Ovary (tissue), 9 donors: ENCODE results near the gene FBN1. TPM values are rescaled to one million over a fixed set of nuclear protein-coding genes. Genes with fewer than 3 reads are reported as not detected.

Experiments
- DNase-seq, 5 donors: peaks; one replicate each; pipeline ENCODE4 v3.0.0-alpha.2; 2019 to 2020
- H3K27ac ChIP-seq, 2 donors: fragments of 200-600 bp; one replicate each; pipeline versions ENCODE4 v1.5.1 to v1.8.0; 2019 to 2022
- H3K27me3 ChIP-seq: fragments of 200-600 bp; one replicate; pipeline ENCODE4 v1.8.0; 2022
- H3K36me3 ChIP-seq: fragments of 200-600 bp; sonication (generic); one replicate; pipeline ENCODE4 v1.5.1; 2019
- H3K4me1 ChIP-seq: one replicate; pipeline ENCODE4 v1.8.1; 2013; ENCODE audit warnings: mild to moderate bottlenecking, moderate library complexity; ENCODE audit not compliant: insufficient read depth
- H3K4me3 ChIP-seq: fragments of 200-600 bp; sonication (generic); one replicate; pipeline ENCODE4 v1.5.1; 2017
- H3K9me3 ChIP-seq, 2 donors: fragments of 200-600 bp in 1 of 2; sonication (generic) in 1 of 2; one replicate each; pipeline versions ENCODE4 v1.5.1 to v1.8.1; 2013 to 2019; ENCODE audit warnings: mild to moderate bottlenecking in 1 of 2, moderate library complexity in 1 of 2
- EP300 ChIP-seq: sonication (generic); formaldehyde crosslinking; IDR thresholded peaks from one replicate; pipeline ENCODE4 v1.6.1; 2017; ENCODE audit warnings: antibody characterized with exemption
- POLR2A ChIP-seq: fragments of 450-650 bp; IDR thresholded peaks from one replicate; pipeline ENCODE4 v1.6.1; 2017; ENCODE audit warnings: antibody characterized with exemption, mild to moderate bottlenecking, moderate library complexity
- WGBS, 3 donors: extraction: QIAGEN DNeasy Blood & Tissue Kit in 1 of 3; methylation state at CpG; one replicate each; pipeline versions ENCODE4 v1.1.5 to v1.1.7; 2013 to 2017; 5-methylcytosine and 5-hydroxymethylcytosine counted together
- intact Hi-C, 4 donors: fragments of 100-400 bp; cut with DNase I; formaldehyde crosslinking; loops; one replicate each; pipeline versions ENCODE4 v1.11.0 to v1.15.1; 2022 to 2023
- polyA plus RNA-seq, 2 donors: library from polyadenylated mRNA; stranded (reverse); fragments of 200-250 nt in 1 of 2; fragments of 350-450 nt in 1 of 2; fragmentation: Illumina TruSeq in 1 of 2; extraction: RNeasy Lipid Tissue Mini Kit (QIAGEN cat#74804) in 1 of 2; gene quantifications; one replicate each; pipeline ENCODE4 v1.2.3, GENCODE V29; 2013 to 2014
- total RNA-seq, 7 donors: library from RNA; depleted of rRNA in 2 of 7; stranded (reverse); fragments of >200 nt in 2 of 7; fragmentation: NEBNext Ultra II Directional in 3 of 7; extraction: Animal tissue kit (Norgen Biotek cat#: 25700) in 3 of 7; gene quantifications; one replicate each; pipeline versions ENCODE4 v1.1.0 to v1.2.4, GENCODE V29; 2016 to 2023
- TF ChIP-seq, protein P1 (sequence below), 3 donors: fragments of 450-650 bp in 2 of 3; fragments of 200-600 bp in 1 of 3; IDR thresholded peaks; one replicate each; pipeline versions ENCODE4 v1.5.1 to v1.8.0; 2016 to 2022; ENCODE audit warnings: antibody characterized with exemption in 3 of 3, mild to moderate bottlenecking in 1 of 3
- donor health status: DM: no; HTN: no; CAD: no; lungs with moderate emphysema.
- donor health status: DM: no; HTN: no; CAD: no.
- donor health status: Bipolar disorder and iron deficiency.
- donor health status: DM: yes; HTN: yes; CAD: no.
- donor health status: DM: no; HTN: no; CAD: no.
- donor health status: DM: yes; HTN: yes; CAD: no.

FBN1 gene
- total and polyA plus RNA-seq, 9 donors: 62.5 to 159 (median 97.4) TPM

DNA sequence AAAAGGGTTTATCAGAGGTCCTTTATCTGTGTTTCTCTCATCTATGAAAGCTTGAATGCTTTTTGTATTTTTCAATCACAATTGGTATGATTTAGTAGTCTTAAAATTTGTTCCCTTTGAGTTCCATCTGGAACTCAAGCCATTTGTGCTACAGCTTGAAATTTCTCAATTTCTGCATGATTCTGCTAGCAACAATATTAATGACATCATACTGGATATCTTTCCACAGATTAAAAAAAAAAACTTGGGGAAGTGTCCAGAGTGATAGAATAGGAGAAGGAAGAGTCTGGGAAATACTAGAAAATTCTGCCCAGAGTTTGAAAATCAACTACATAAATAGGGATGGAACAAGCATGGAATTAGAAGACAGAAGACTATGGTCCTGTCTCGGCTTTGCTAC lies 9.3 kb upstream of the FBN1 start:
- no peak for DNase-seq
- Histone ChIP-seq H3K4me3 (no peak overlapping the region), H3K36me3 (no peaks in the 10 kb centered on the region), H3K4me1 (peaks cover 2% of the 10 kb centered on the region), H3K27ac (no peak overlapping the region), H3K9me3 (no peaks in the 10 kb centered on the region), H3K27me3 (no peaks in the 10 kb centered on the region)
- 93 to 100% (median 100%) methylated on average over 1 of the region's 1 CpG for WGBS, 3 donors
- TF ChIP-seq EP300 (no peak), POLR2A (no peak)
- TF ChIP-seq, protein P1, sequence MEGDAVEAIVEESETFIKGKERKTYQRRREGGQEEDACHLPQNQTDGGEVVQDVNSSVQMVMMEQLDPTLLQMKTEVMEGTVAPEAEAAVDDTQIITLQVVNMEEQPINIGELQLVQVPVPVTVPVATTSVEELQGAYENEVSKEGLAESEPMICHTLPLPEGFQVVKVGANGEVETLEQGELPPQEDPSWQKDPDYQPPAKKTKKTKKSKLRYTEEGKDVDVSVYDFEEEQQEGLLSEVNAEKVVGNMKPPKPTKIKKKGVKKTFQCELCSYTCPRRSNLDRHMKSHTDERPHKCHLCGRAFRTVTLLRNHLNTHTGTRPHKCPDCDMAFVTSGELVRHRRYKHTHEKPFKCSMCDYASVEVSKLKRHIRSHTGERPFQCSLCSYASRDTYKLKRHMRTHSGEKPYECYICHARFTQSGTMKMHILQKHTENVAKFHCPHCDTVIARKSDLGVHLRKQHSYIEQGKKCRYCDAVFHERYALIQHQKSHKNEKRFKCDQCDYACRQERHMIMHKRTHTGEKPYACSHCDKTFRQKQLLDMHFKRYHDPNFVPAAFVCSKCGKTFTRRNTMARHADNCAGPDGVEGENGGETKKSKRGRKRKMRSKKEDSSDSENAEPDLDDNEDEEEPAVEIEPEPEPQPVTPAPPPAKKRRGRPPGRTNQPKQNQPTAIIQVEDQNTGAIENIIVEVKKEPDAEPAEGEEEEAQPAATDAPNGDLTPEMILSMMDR (IDR thresholded peaks at IDR 0.05): no peak
- intact Hi-C loops: no loop called here

DNA sequence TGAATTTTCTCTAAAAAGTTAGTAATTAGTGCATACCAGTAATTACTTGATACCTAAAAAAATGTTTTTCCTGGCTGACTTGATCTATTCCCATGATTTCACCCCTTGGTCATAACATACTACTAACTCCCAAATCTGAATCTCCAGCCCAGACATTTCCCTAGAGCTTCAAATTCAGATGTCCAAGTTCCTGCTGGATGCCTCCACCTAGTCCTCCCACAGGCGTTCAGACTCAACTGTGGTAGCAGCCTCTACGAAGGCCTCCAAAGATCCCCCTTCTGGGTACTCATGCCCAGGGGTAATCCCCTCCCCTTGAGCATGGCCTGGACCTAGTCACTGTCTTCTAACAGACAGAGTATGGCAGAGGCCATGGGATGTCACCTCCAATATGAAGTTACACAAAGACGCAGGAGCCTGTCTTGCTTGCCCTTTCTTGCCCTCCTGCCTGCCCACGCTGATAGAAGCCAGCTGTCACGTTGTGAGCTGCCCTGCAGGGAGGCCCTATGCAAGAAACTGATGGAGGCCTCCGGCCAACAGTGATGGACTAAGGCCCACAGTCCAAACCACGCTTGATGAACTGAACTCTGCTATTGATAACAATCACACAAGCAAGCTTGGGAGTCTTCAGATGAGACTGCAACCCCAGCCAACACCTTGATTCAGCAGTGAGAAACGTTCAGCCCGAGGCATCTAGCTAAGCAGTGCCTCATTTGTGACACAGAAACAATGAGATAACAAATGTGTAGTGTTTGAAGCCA lies 8.6 kb upstream of the FBN1 start:
- Histone ChIP-seq H3K9me3 (no peaks in the 10 kb centered on the region), H3K27ac (no peak overlapping the region)
- TF ChIP-seq EP300 (no peak), POLR2A (no peak)
- TF ChIP-seq, protein P1 (IDR thresholded peaks at IDR 0.05): no peak

DNA sequence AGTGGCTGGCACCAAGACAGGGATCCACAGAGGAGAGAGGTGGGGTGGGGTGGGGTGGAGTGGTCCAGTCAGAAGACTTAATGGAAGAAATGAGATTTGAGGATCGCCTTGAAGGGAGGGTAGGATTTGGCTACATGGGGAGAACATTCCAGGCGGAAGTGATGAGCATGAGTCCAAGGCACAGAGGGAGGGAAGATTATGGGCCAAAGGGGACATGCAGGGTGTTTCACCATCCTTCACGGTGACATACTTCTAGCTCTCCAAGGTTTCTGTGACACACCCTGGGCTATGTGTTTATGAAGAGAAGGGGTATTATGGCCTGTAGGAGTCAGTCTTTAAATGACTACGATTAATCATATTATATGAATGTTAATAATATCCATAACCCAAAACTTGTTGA lies 7.7 kb upstream of the FBN1 start:
- no peak overlapping the region for H3K27ac ChIP-seq
- 92 to 95% (median 94%) methylated on average over 4 of the region's 4 CpGs for WGBS, 3 donors
- no peaks in the 10 kb centered on the region for H3K9me3 ChIP-seq
- intact Hi-C loops: no loop called here
- H3K4me3 ChIP-seq: no peak overlapping the region
- DNase-seq: no peak
- peaks cover 2% of the 10 kb centered on the region for H3K4me1 ChIP-seq
- TF ChIP-seq POLR2A (no peak), EP300 (no peak)
- TF ChIP-seq, protein P1 (IDR thresholded peaks at IDR 0.05): no peak
- H3K27me3 ChIP-seq: no peaks in the 10 kb centered on the region
- H3K36me3 ChIP-seq: no peaks in the 10 kb centered on the region

More for the DNA sequence above, 8.6 kb upstream of the FBN1 start:
- DNase-seq: no peak
- no peaks in the 10 kb centered on the region for H3K27me3 ChIP-seq
- peaks cover 2% of the 10 kb centered on the region for H3K4me1 ChIP-seq
- no peaks in the 10 kb centered on the region for H3K36me3 ChIP-seq
- intact Hi-C loops: no loop called here
- H3K4me3 ChIP-seq: no peak overlapping the region
- WGBS, 3 donors: 83 to 84% (median 84%) methylated on average over 9 of the region's 9 CpGs

DNA sequence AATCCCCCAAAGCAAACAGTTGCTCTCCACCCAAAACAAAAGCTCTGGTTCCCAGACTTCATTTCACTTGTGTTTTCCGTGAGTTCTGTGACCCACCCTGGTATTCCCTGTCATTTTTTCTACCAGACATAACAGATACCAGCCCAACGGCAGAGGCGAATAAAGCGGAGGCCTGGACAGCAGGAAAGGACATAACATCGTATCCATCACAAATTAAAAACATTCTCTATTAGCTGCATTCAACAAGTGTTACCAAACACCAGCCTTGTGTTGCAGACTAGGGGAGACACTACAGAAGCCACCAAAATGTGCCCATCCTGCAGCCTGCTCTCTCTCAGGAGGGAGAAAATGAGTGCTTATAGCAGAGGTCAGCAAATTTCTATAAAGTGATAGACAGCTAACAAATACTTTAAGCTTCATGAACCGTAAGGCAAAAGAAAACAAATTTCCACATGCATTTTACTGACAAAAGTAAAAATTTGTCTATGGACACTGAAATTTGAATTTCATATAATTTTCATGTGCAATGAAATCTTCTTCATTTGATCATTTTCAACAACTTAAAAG lies 7.1 kb upstream of the FBN1 start:
- H3K9me3 ChIP-seq: no peaks in the 10 kb centered on the region
- H3K27ac ChIP-seq: no peak overlapping the region
- TF ChIP-seq, protein P1 (IDR thresholded peaks at IDR 0.05): no peak
- TF ChIP-seq EP300 (no peak), POLR2A (no peak)
- H3K4me3 ChIP-seq: no peak overlapping the region
- H3K4me1 ChIP-seq: no peaks in the 10 kb centered on the region
- 37 to 69% (median 56%) methylated on average over 6 of the region's 6 CpGs for whole genome bisulfite sequencing, 3 donors
- H3K27me3 ChIP-seq: no peaks in the 10 kb centered on the region
- DNase-seq: no peak
- intact Hi-C loops: no loop called here
- H3K36me3 ChIP-seq: no peaks in the 10 kb centered on the region
